BLaER1 (cell line): ENCODE measurements around the gene SORCS2.
A peak's percentile ranks its signal among the peaks of the same experiment; 100 is the strongest.

Experiments
- H3K27ac ChIP-seq: shearing (Covaris generic); formaldehyde crosslinking; 2 replicates; pipeline ENCODE4 v1.8.1; 2022
- H3K27me3 ChIP-seq: shearing (Covaris generic); formaldehyde crosslinking; 2 replicates; pipeline ENCODE4 v1.8.1; 2022
- H3K36me3 ChIP-seq: shearing (Covaris generic); formaldehyde crosslinking; 2 replicates; pipeline ENCODE4 v1.8.1; 2022
- H3K4me1 ChIP-seq: shearing (Covaris generic); formaldehyde crosslinking; 2 replicates; pipeline ENCODE4 v1.8.1; 2022
- H3K4me2 ChIP-seq: shearing (Covaris generic); formaldehyde crosslinking; 2 replicates; pipeline ENCODE4 v1.8.1; 2022
- H3K4me3 ChIP-seq: shearing (Covaris generic); formaldehyde crosslinking; 2 replicates; pipeline ENCODE4 v1.8.1; 2022
- H3K9ac ChIP-seq: shearing (Covaris generic); formaldehyde crosslinking; 2 replicates; pipeline ENCODE4 v1.8.1; 2022
- H3K9me3 ChIP-seq: shearing (Covaris generic); formaldehyde crosslinking; 2 replicates; pipeline ENCODE4 v1.8.1; 2022
- H4K20me1 ChIP-seq: shearing (Covaris generic); formaldehyde crosslinking; 2 replicates; pipeline ENCODE4 v1.8.1; 2022
- Cebpa-rat ChIP-seq: shearing (Covaris generic); IDR thresholded peaks from 2 replicates; pipeline ENCODE4 v1.8.1; 2022

Gene SORCS2

GRCh38 chr4:7587433-7588405, 395.4 kb downstream of the SORCS2 start:
- H3K27me3 ChIP-seq: no peaks in the 10 kb centered on the region
- H3K27ac ChIP-seq: no peak overlapping the region
- H3K4me3 ChIP-seq: peak overlapping the region; percentile 37; the same call in 1 of the 2 replicates
- H3K9me3 ChIP-seq: peaks cover 7% of the 10 kb centered on the region
- no peaks in the 10 kb centered on the region; the same call in 1 of the 2 replicates for H3K36me3 ChIP-seq
- H3K9ac ChIP-seq: 0 out of 2 replicates have a peak overlapping the region, but pooled peaks have one; percentile 10
- peaks cover 90% of the 10 kb centered on the region for H4K20me1 ChIP-seq
- no peak for TF ChIP-seq Cebpa-rat
- H3K4me2 ChIP-seq: peak overlapping the region; percentile 86
- peaks cover 24% of the 10 kb centered on the region for H3K4me1 ChIP-seq

GRCh38 chr4:7590189-7590588, 397.9 kb downstream of the SORCS2 start:
- no peaks in the 10 kb centered on the region for H3K36me3 ChIP-seq
- H3K9ac ChIP-seq: no peak overlapping the region
- H3K27ac ChIP-seq: no peak overlapping the region
- no peaks in the 10 kb centered on the region for H3K27me3 ChIP-seq
- TF ChIP-seq Cebpa-rat: no peak
- no peak overlapping the region for H3K4me3 ChIP-seq
- H3K9me3 ChIP-seq: peaks cover 5% of the 10 kb centered on the region; the same call in 1 of the 2 replicates
- H4K20me1 ChIP-seq: peaks cover 85% of the 10 kb centered on the region
- H3K4me1 ChIP-seq: peaks cover 28% of the 10 kb centered on the region
- H3K4me2 ChIP-seq: no peak overlapping the region

GRCh38 chr4:7590899-7591298, 398.6 kb downstream of the SORCS2 start:
- Histone ChIP-seq H4K20me1 (peaks cover 79% of the 10 kb centered on the region), H3K4me2 (no peak overlapping the region), H3K4me3 (no peak overlapping the region), H3K27me3 (no peaks in the 10 kb centered on the region), H3K36me3 (no peaks in the 10 kb centered on the region), H3K9ac (no peak overlapping the region), H3K9me3 (peaks cover 5% of the 10 kb centered on the region; the same call in 1 of the 2 replicates), H3K4me1 (peaks cover 28% of the 10 kb centered on the region), H3K27ac (no peak overlapping the region)
- TF ChIP-seq Cebpa-rat: no peak

- Histone ChIP-seq H3K36me3 (no peaks in the 10 kb centered on the region), H3K27me3 (no peaks in the 10 kb centered on the region), H3K9ac (no peak overlapping the region), H3K4me1 (peaks cover 28% of the 10 kb centered on the region), H3K4me2 (no peak overlapping the region), H3K4me3 (no peak overlapping the region), H3K27ac (no peak overlapping the region), H3K9me3 (peaks cover under 1% of the 10 kb centered on the region; the same call in 1 of the 2 replicates), H4K20me1 (peaks cover 72% of the 10 kb centered on the region)
- no peak for TF ChIP-seq Cebpa-rat
Measured at GRCh38 chr4:7591409-7592053, 399.2 kb downstream of the SORCS2 start.

GRCh38 chr4:7593646-7594412, 401.5 kb downstream of the SORCS2 start:
- Histone ChIP-seq H3K9ac (no peak overlapping the region), H3K27ac (no peak overlapping the region), H3K36me3 (peaks cover under 1% of the 10 kb centered on the region; the same call in 1 of the 2 replicates), H4K20me1 (peaks cover 51% of the 10 kb centered on the region), H3K4me1 (peaks cover 7% of the 10 kb centered on the region), H3K4me3 (no peak overlapping the region), H3K27me3 (no peaks in the 10 kb centered on the region), H3K4me2 (no peak overlapping the region), H3K9me3 (no peaks in the 10 kb centered on the region)
- no peak for TF ChIP-seq Cebpa-rat

- no peak overlapping the region for H3K27ac ChIP-seq
- H3K4me1 ChIP-seq: 0 out of 2 replicates have a peak, but pooled peaks cover 4% of the 10 kb centered on the region
- H3K36me3 ChIP-seq: peaks cover 8% of the 10 kb centered on the region; the same call in 1 of the 2 replicates
- H3K9ac ChIP-seq: no peak overlapping the region
- H3K9me3 ChIP-seq: no peaks in the 10 kb centered on the region
- H3K27me3 ChIP-seq: no peaks in the 10 kb centered on the region
- no peak for TF ChIP-seq Cebpa-rat
- H4K20me1 ChIP-seq: peaks cover 33% of the 10 kb centered on the region; the same call in 1 of the 2 replicates
- no peak overlapping the region for H3K4me3 ChIP-seq
- no peak overlapping the region for H3K4me2 ChIP-seq
Measured at GRCh38 chr4:7595934-7596461, 403.7 kb downstream of the SORCS2 start.

- H3K4me2 ChIP-seq: no peak overlapping the region
- peaks cover 8% of the 10 kb centered on the region; the same call in 1 of the 2 replicates for H3K36me3 ChIP-seq
Measured at GRCh38 chr4:7596918-7597606, 404.7 kb downstream of the SORCS2 start.

GRCh38 chr4:7598939-7599790, 406.8 kb downstream of the SORCS2 start:
- Histone ChIP-seq H3K36me3 (peaks cover 8% of the 10 kb centered on the region; the same call in 1 of the 2 replicates), H3K4me1 (0 out of 2 replicates have a peak, but pooled peaks cover under 1% of the 10 kb centered on the region), H3K4me3 (no peak overlapping the region), H3K9me3 (peaks cover 26% of the 10 kb centered on the region), H3K27ac (no peak overlapping the region), H3K4me2 (no peak overlapping the region), H4K20me1 (peaks cover 11% of the 10 kb centered on the region; the same call in 1 of the 2 replicates), H3K9ac (no peak overlapping the region), H3K27me3 (no peaks in the 10 kb centered on the region)
- TF ChIP-seq Cebpa-rat: no peak

More at GRCh38 chr4:7596918-7597606, 404.7 kb downstream of the SORCS2 start:
- peaks cover 5% of the 10 kb centered on the region for H3K9me3 ChIP-seq
- no peaks in the 10 kb centered on the region for H3K27me3 ChIP-seq
- H3K4me1 ChIP-seq: 0 out of 2 replicates have a peak, but pooled peaks cover 4% of the 10 kb centered on the region
- TF ChIP-seq Cebpa-rat: no peak
- no peak overlapping the region for H3K9ac ChIP-seq
- no peak overlapping the region for H3K27ac ChIP-seq
- peaks cover 22% of the 10 kb centered on the region; the same call in 1 of the 2 replicates for H4K20me1 ChIP-seq
- no peak overlapping the region for H3K4me3 ChIP-seq
